Left ventricle myocardium inferior (tissue), 1 donor: ENCODE data around the gene MVB12A. TPM values are rescaled to one million over a fixed set of nuclear protein-coding genes. Genes with fewer than 3 reads are reported as not detected.
A peak's percentile ranks its signal among the peaks of the same experiment; 100 is the strongest.

ENCODE experiments used
- DNase-seq: peaks from one replicate; pipeline ENCODE4 v3.0.0-alpha.2; 2020
- H3K27ac ChIP-seq: fragments of 200-600 bp; replicated peaks from 2 replicates; pipeline ENCODE4 v1.8.0; 2021
- H3K27me3 ChIP-seq: fragments of 200-600 bp; 2 replicates; pipeline ENCODE4 v1.8.0; 2021; ENCODE audit warnings: low read depth
- H3K36me3 ChIP-seq: fragments of 200-600 bp; 2 replicates; pipeline ENCODE4 v1.8.0; 2021
- H3K4me1 ChIP-seq: fragments of 200-600 bp; 2 replicates; pipeline ENCODE4 v1.8.0; 2021
- H3K4me3 ChIP-seq: fragments of 200-600 bp; 2 replicates; pipeline ENCODE4 v1.8.0; 2021; ENCODE audit warnings: mild to moderate bottlenecking, moderate library complexity
- H3K9me3 ChIP-seq: fragments of 200-600 bp; replicated peaks from 2 replicates; pipeline ENCODE4 v1.8.0; 2021
- intact Hi-C: fragments of 100-400 bp; cut with micrococcal nuclease; formaldehyde crosslinking; loops from one replicate; pipeline ENCODE4 v1.11.0; 2022
- total RNA-seq: library from RNA; stranded (reverse); fragmentation: NEBNext Ultra II Directional; extraction: Animal tissue kit (Norgen Biotek cat#: 25700); gene quantifications from one replicate; pipeline ENCODE4 v1.2.1, GENCODE V29; 2021
- TF ChIP-seq, protein P1 (sequence below): fragments of 200-600 bp; IDR thresholded peaks from 2 replicates; pipeline ENCODE4 v1.8.0; 2021; ENCODE audit warnings: antibody characterized with exemption, mild to moderate bottlenecking, borderline replicate concordance
- donor health status: DM: no; HTN: yes; CAD: no; lungs with severe emphysema.

MVB12A gene
- total RNA-seq, 1 donor from 2014 or later, result 19.6 TPM

DNA sequence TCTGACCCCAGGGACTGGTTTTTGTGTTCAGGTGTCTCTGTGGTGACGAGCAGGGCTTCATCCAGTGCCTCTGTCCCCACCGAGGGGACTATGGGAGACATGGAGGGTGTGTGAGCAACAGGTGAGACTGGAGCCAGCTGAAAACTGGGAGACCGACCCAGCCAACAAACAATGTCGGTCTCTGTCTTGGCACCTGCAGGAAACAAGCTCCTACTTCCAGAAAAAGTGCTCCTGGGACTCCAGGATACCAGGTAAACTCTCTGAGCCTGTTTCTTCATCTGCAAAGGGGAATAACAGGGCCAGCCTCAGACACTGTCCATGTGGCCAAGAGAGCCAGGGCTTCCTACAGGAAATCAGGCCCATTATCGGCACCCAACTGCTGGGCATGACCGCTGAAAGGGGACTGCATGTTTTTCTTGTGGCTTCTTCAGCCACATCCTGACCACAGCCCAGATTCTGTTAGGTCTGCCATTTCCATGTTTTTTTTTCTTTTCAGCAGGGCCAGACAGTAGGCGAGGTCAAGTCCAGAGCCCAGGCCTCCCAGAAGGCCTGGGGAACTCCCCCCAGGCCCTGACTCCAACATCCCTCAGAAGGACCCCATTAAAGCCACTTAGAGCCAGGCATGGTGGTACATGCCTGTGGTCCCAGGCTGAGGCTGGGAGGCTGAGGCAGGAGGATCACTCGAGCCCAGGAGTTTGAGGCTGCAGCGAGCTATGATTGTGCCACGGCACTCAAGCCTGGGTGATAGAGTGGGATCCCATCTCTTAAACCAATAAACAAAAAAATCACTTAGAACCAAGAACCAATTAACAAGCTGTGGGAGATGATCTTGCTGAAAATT, 13.6 kb upstream of the MVB12A start:
- intact Hi-C loops, result no loop called here

DNA sequence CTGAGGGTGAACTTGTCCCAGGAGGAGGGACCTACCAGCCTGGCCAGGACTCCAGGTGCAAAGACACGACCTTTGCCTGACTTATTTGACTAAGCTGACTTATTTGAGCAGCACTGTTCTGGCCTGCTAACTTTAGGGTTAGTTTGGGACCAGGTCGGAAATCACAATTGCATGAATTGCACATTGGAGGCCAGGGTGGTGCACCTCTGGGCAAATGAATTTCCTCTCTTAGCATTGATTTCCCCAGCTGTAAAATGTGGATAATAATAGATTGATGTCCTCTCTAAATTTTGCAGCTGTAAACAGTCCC, 13.0 kb upstream of the MVB12A start:
- Histone ChIP-seq H3K4me3 (peak overlapping the region; percentile 71), H3K4me1 (peaks cover 26% of the 10 kb centered on the region), H3K36me3 (no peaks in the 10 kb centered on the region), H3K27ac (peak overlapping the region; percentile 89), H3K27me3 (peaks cover 15% of the 10 kb centered on the region), H3K9me3 (no peaks in the 10 kb centered on the region)
- no peak for DNase-seq
- TF ChIP-seq, protein P1, sequence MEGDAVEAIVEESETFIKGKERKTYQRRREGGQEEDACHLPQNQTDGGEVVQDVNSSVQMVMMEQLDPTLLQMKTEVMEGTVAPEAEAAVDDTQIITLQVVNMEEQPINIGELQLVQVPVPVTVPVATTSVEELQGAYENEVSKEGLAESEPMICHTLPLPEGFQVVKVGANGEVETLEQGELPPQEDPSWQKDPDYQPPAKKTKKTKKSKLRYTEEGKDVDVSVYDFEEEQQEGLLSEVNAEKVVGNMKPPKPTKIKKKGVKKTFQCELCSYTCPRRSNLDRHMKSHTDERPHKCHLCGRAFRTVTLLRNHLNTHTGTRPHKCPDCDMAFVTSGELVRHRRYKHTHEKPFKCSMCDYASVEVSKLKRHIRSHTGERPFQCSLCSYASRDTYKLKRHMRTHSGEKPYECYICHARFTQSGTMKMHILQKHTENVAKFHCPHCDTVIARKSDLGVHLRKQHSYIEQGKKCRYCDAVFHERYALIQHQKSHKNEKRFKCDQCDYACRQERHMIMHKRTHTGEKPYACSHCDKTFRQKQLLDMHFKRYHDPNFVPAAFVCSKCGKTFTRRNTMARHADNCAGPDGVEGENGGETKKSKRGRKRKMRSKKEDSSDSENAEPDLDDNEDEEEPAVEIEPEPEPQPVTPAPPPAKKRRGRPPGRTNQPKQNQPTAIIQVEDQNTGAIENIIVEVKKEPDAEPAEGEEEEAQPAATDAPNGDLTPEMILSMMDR, result no peak
- intact Hi-C loops, result no loop called here

More for the DNA sequence above, 13.6 kb upstream of the MVB12A start:
- H3K4me3 ChIP-seq, result peak overlapping the region; percentile 71
- H3K36me3 ChIP-seq, result no peaks in the 10 kb centered on the region
- peaks cover 28% of the 10 kb centered on the region for H3K4me1 ChIP-seq
- H3K27ac ChIP-seq, result peak overlapping the region; percentile 89
- H3K9me3 ChIP-seq, result no peaks in the 10 kb centered on the region
- no peak for DNase-seq
- TF ChIP-seq, protein P1, result no peak
- H3K27me3 ChIP-seq, result peaks cover 17% of the 10 kb centered on the region

DNA sequence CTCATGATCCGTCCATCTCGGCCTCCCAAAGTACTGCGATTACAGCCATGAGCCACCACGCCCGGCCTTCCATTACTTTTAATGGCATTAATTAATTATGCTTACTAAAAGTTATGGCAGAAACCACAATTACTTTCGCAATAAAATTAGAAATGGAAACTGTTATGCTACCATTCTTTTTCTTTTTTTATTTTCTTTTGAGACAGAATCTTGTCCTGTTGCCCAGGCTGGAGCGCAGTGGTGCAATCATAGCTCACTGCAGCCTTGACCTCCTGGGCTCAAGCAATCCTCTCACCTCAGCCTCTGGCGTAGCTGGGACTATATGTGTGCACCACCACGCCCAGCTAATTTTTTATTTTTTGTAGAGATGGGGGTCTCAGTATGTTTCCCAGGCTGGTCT, 9.9 kb upstream of the MVB12A start:
- Histone ChIP-seq H3K4me1 (peaks cover 34% of the 10 kb centered on the region), H3K27ac (no peak overlapping the region), H3K9me3 (no peaks in the 10 kb centered on the region), H3K4me3 (no peak overlapping the region), H3K36me3 (peaks cover 4% of the 10 kb centered on the region), H3K27me3 (peaks cover 27% of the 10 kb centered on the region)
- TF ChIP-seq, protein P1, result no peak
- intact Hi-C loops, result no loop called here
- DNase-seq, result no peak

DNA sequence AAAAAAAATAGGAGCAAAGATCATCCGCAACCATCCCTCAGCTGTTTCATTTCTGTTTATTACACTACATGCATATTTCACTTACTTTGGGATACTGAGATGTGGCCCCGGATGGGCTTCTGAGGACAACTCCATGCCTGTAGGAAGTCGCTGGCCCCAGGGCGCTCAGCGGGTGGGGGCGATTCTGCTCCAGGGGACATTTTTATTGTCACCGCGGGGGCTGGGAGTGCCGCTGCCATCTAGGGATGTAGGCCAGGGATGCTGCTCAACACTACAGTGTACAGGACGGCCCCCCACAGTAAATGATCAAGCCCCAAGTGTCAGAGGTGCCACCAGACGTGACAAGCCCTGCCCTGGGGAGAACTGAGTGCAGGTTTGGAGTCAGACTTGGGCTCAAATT, 8.0 kb upstream of the MVB12A start:
- intact Hi-C loops, result no loop called here
- Histone ChIP-seq H3K4me3 (no peak overlapping the region), H3K36me3 (peaks cover 4% of the 10 kb centered on the region), H3K4me1 (peaks cover 22% of the 10 kb centered on the region), H3K27me3 (peaks cover 37% of the 10 kb centered on the region), H3K27ac (peak overlapping the region; percentile 72), H3K9me3 (no peaks in the 10 kb centered on the region)
- DNase-seq, result no peak
- TF ChIP-seq, protein P1, result no peak

DNA sequence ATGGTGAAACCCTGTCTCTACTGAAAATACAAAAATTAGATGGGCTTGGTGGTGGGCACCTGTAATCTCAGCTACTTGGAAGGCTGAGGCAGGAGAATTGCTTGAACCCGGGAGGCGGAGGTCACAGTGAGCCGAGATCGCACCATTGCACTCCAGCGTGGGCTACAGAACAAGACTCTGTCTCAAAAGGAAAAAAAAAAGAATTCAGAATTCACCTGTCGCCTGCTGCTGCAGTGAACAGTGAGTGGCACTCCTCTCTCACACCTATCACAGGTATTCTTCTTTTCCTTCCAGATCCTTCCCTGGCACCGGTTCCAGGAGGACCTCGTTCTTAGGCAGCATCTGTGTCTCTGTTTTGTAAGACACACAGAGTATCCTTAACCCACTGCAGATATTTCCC, 5.8 kb upstream of the MVB12A start:
- Histone ChIP-seq H3K36me3 (peaks cover 4% of the 10 kb centered on the region), H3K9me3 (no peaks in the 10 kb centered on the region), H3K27ac (no peak overlapping the region), H3K4me3 (no peak overlapping the region), H3K4me1 (peaks cover 26% of the 10 kb centered on the region), H3K27me3 (peaks cover 41% of the 10 kb centered on the region)
- intact Hi-C loops, result no loop called here
- no peak for DNase-seq
- TF ChIP-seq, protein P1, result no peak
